Endothelial cell of umbilical vein (primary cell): ENCODE results near the gene LIMK2. TPM values are rescaled to one million over a fixed set of nuclear protein-coding genes. Genes with fewer than 3 reads are reported as not detected.
"Not testable (repeated sequence)": the region's sequence is repeated elsewhere in the genome, so short reads cannot be mapped to it uniquely, and the experiment has no call there.

ENCODE experiments used
- BruUV-seq: library from RNA; stranded (reverse); fragments of 400-500 nt; replicated peaks from 2 replicates; lab custom pipeline; 2021; lab: Mats Ljungman, UMichigan
- CTCF ChIA-PET: fragments of 300-600, 350-600 bp; sonication (Branson Sonifier 250); formaldehyde crosslinking; loops from one replicate; lab custom pipeline; 2021; ENCODE audit warnings: antibody characterized with exemption, inconsistent platforms; lab: Charles Lee
- POLR2A ChIA-PET: fragments of 300-600, 350-600 bp; sonication (Branson Sonifier 250); formaldehyde crosslinking; loops from one replicate; lab custom pipeline; 2021; ENCODE audit warnings: antibody characterized with exemption, inconsistent platforms; lab: Charles Lee
- DNase-seq: peaks from one replicate; pipeline ENCODE4 v3.0.0-alpha.2; 2011; ENCODE audit warnings: low read depth, low spot score
- FAIRE-seq: peaks from 2 replicates; lab custom pipeline; 2011; peaks lifted over from hg19 to GRCh38; lab: Jason Lieb, UNC
- H2AFZ ChIP-seq: 2 replicates; pipeline ENCODE4 v1.6.0; 2012; ENCODE audit warnings: low read depth, low read length, control low read depth, inconsistent platforms
- H3K27ac ChIP-seq: 2 replicates; pipeline ENCODE4 v1.5.1; 2011; ENCODE audit warnings: low read depth, mild to moderate bottlenecking, control low read depth, low read length, moderate library complexity; ENCODE audit not compliant: insufficient read depth
- H3K27me3 ChIP-seq, 2 experiments: 2 replicates each; pipeline versions ENCODE4 v1.6.0 to v1.6.1; 2011; ENCODE audit warnings: low read length in 2 of 2, mixed read lengths in 1 of 2; ENCODE audit not compliant: control insufficient read depth in 2 of 2, insufficient read depth in 2 of 2
- H3K36me3 ChIP-seq, 2 experiments: 2 replicates in 1 of 2; 3 replicates in 1 of 2; pipeline ENCODE4 v1.5.1; 2011; ENCODE audit warnings: low read length in 2 of 2, mild to moderate bottlenecking in 1 of 2, moderate library complexity in 1 of 2; ENCODE audit not compliant: control insufficient read depth in 2 of 2, insufficient read depth in 2 of 2; ENCODE audit errors: extremely low read depth in 1 of 2
- H3K4me1 ChIP-seq: 3 replicates; pipeline ENCODE4 v1.5.1; 2011; ENCODE audit warnings: mild to moderate bottlenecking, low read length; ENCODE audit not compliant: control insufficient read depth, insufficient read depth; ENCODE audit errors: extremely low read depth
- H3K4me2 ChIP-seq: 2 replicates; pipeline ENCODE4 v1.6.1; 2011; ENCODE audit warnings: low read length, control low read depth, mixed read lengths; ENCODE audit not compliant: insufficient read depth
- H3K4me3 ChIP-seq, 3 experiments: fragments of 200-600 bp in 1 of 3; sonication (generic), shearing (Covaris generic) in 1 of 3; replicated peaks in 1 of 3; 2 replicates each; pipeline ENCODE4 v1.5.1; 2011 to 2016; ENCODE audit warnings: control low read depth in 3 of 3, low read length in 3 of 3, mild to moderate bottlenecking in 2 of 3, inconsistent platforms in 1 of 3, low read depth in 1 of 3, moderate library complexity in 1 of 3; ENCODE audit not compliant: insufficient read depth in 1 of 3
- H3K79me2 ChIP-seq: 2 replicates; pipeline ENCODE4 v1.6.0; 2012; ENCODE audit warnings: low read length, inconsistent platforms; ENCODE audit not compliant: control insufficient read depth, insufficient read depth
- H3K9ac ChIP-seq: replicated peaks from 2 replicates; pipeline ENCODE3; 2011; ENCODE audit warnings: low read length, control low read depth; ENCODE audit not compliant: insufficient read depth; ENCODE audit errors: extremely low read depth
- H3K9me1 ChIP-seq: replicated peaks from 3 replicates; pipeline ENCODE4 v1.6.0; 2011; ENCODE audit warnings: mild to moderate bottlenecking, low read length; ENCODE audit not compliant: control insufficient read depth, insufficient read depth; ENCODE audit errors: extremely low read depth
- H3K9me3 ChIP-seq: replicated peaks from 2 replicates; pipeline ENCODE4 v1.5.1; 2012; ENCODE audit warnings: low read length, inconsistent platforms; ENCODE audit not compliant: control insufficient read depth, insufficient read depth
- H4K20me1 ChIP-seq: replicated peaks from 2 replicates; pipeline ENCODE3; 2011; ENCODE audit warnings: mild to moderate bottlenecking, low read length; ENCODE audit not compliant: control insufficient read depth, insufficient read depth; ENCODE audit errors: extremely low read depth
- EZH2 ChIP-seq: IDR thresholded peaks from 2 replicates; pipeline ENCODE4 v1.6.1; 2012; ENCODE audit warnings: borderline replicate concordance, low read depth, mild to moderate bottlenecking, moderate library complexity, low read length, inconsistent platforms; ENCODE audit not compliant: severe bottlenecking
- POLR2AphosphoS5 ChIP-seq: IDR thresholded peaks from 2 replicates; pipeline ENCODE4 v1.6.1; 2012; ENCODE audit warnings: low read depth, mild to moderate bottlenecking, control low read depth, low read length, moderate library complexity; ENCODE audit not compliant: insufficient read depth
- dilution Hi-C: fragments of 300-500 bp; cut with MboI; formaldehyde crosslinking; loops from one replicate; pipeline ENCODE4 v1.15.0; 2019; ENCODE audit warnings: low sequenced_read_pairs; ENCODE audit not compliant: extremely low pct_ligation_motif_present
- intact Hi-C: fragments of 100-400 bp; cut with micrococcal nuclease; formaldehyde crosslinking; loops from one replicate; pipeline ENCODE4 v1.10.0; 2022
- polyA plus RNA-seq, 4 experiments: library from polyadenylated mRNA; depleted of rRNA in 3 of 4; stranded (reverse) in 3 of 4; unstranded in 1 of 4; fragments of >200 nt; gene quantifications; 2 replicates each; pipeline versions ENCODE4 v1.2.1 to v1.2.3, GENCODE V29; 2011 to 2012; ENCODE audit warnings: missing spikeins in 1 of 4
- total RNA-seq: library from RNA; stranded (reverse); gene quantifications from 2 replicates; pipeline ENCODE4 v1.2.3, GENCODE V29; 2021
- TF ChIP-seq, protein P1 (sequence below): IDR thresholded peaks from 2 replicates; pipeline ENCODE4 v1.6.1; 2011; ENCODE audit not compliant: insufficient read depth, insufficient read length

Gene LIMK2
- total and polyA plus RNA-seq, 2 donors (not counting 3 experiments of a cell fraction or from before 2014, with no cell fraction given): 23.2 to 76.7 TPM

GRCh38 chr22:31223786-31224191, 11.7 kb downstream of the LIMK2 start:
- TF ChIP-seq EZH2: no peak
- no peak for TF ChIP-seq POLR2AphosphoS5
- TF ChIP-seq, protein P1, sequence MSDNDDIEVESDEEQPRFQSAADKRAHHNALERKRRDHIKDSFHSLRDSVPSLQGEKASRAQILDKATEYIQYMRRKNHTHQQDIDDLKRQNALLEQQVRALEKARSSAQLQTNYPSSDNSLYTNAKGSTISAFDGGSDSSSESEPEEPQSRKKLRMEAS: no peak
- H3K9me1 ChIP-seq: no peaks in the 10 kb centered on the region
- H3K4me3 ChIP-seq: no peak overlapping the region
- no peak overlapping the region for H3K4me2 ChIP-seq
- peaks cover 9% of the 10 kb centered on the region for H3K4me1 ChIP-seq
- no peak overlapping the region for H3K27ac ChIP-seq
- H3K27me3 ChIP-seq: no peaks in the 10 kb centered on the region
- no peak overlapping the region for H3K9ac ChIP-seq
- no TSS peak for BruUV-seq
- dilution Hi-C loops: no loop called here
- ChIA-PET POLR2A (no interaction called here), CTCF (interaction anchor here (13.2 kb wide), 1 partner anchor 12 kb away, joined by 181 read pairs; the partner anchor contains the start of gene LIMK2)
- DNase-seq (no peak), FAIRE-seq (no peak)
- intact Hi-C loops: no loop called here
- H3K9me3 ChIP-seq: no peaks in the 10 kb centered on the region
- peaks cover 3 to 10% of the 10 kb centered on the region in 2 experiments for H3K36me3 ChIP-seq
- peaks cover 87% of the 10 kb centered on the region for H3K79me2 ChIP-seq
- H4K20me1 ChIP-seq: no peaks in the 10 kb centered on the region
- no peak overlapping the region for H2AFZ ChIP-seq

- H3K27ac ChIP-seq, intact Hi-C loops, FAIRE-seq, H3K9me1 ChIP-seq, H4K20me1 ChIP-seq, POLR2A ChIA-PET, DNase-seq, H3K9me3 ChIP-seq, H3K27me3 ChIP-seq, H3K36me3 ChIP-seq, BruUV-seq, dilution Hi-C loops, H3K4me3 ChIP-seq, H3K4me2 ChIP-seq, H3K9ac ChIP-seq, H2AFZ ChIP-seq: not testable (repeated sequence)
- Histone ChIP-seq H3K4me1 (peaks cover 14% of the 10 kb centered on the region), H3K79me2 (peaks cover 84% of the 10 kb centered on the region)
- CTCF ChIA-PET: interaction anchor here (1.2 to 13.2 kb wide), 2 partner anchors 13 to 117 kb away, joined by 3 to 181 read pairs; partner anchors contain the start of genes LIMK2 and SELENOM
Measured at GRCh38 chr22:31224691-31225090, 12.6 kb downstream of the LIMK2 start.
